Mesodermal cell (in vitro differentiated cells): Measurements from ENCODE around the gene IQCK.

ENCODE experiments used
- H3K27ac ChIP-seq: 2 replicates; pipeline ENCODE4 v1.7.0; 2013; ENCODE audit warnings: mild to moderate bottlenecking, low read depth, low read length, moderate library complexity; ENCODE audit not compliant: severe bottlenecking
- H3K36me3 ChIP-seq: 2 replicates; pipeline ENCODE4 v1.7.1; 2013; ENCODE audit warnings: mild to moderate bottlenecking, low read length, moderate library complexity; ENCODE audit not compliant: control insufficient read depth, insufficient read depth
- H3K4me1 ChIP-seq: one replicate; pipeline ENCODE4 v1.7.1; 2013; ENCODE audit warnings: mild to moderate bottlenecking, low read length; ENCODE audit not compliant: insufficient read depth, control insufficient read depth, poor library complexity, severe bottlenecking
- H3K4me3 ChIP-seq: 2 replicates; pipeline ENCODE4 v1.7.0; 2013; ENCODE audit warnings: low read length, control low read depth, mild to moderate bottlenecking; ENCODE audit not compliant: insufficient read depth, poor library complexity, severe bottlenecking; ENCODE audit errors: extremely low read depth
- H3K9me3 ChIP-seq: 2 replicates; pipeline ENCODE4 v1.7.1; 2013; ENCODE audit warnings: mild to moderate bottlenecking, low read length, moderate library complexity; ENCODE audit not compliant: control insufficient read depth
- WGBS, 2 experiments: methylation state at CpG; one replicate each; pipeline ENCODE4 v1.1.5; 2013; ENCODE audit warnings: missing lambda C conversion rate in 2 of 2; ENCODE audit not compliant: insufficient coverage in 2 of 2; 5-methylcytosine and 5-hydroxymethylcytosine counted together

The IQCK gene

DNA sequence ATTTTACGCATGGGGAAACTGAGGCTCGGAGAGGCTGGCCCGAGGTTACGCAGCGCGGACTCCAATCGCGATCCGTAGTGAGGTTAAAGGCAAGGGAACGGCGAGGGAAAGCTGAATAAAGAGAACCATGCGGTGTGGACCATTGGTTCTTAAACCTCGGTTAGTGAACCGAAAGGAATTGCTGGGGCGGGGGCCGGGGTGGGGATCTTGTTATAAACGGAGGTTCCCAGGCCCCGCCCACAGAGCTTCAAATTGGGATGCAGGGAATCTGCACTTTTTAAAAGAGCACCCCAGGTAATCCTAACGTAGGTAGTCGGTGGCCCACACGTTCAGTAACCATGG is 524 bp downstream of the IQCK start:
- 0 to 1% methylated on average over 18 to 21 of the region's 21 CpGs for WGBS, 2 experiments
- H3K36me3 ChIP-seq: peaks cover 20% of the 10 kb centered on the region
- no peaks in the 10 kb centered on the region for H3K4me1 ChIP-seq
- H3K4me3 ChIP-seq: peak overlapping the region; percentile 88
- peak overlapping the region; percentile 57 for H3K27ac ChIP-seq
- H3K9me3 ChIP-seq: no peaks in the 10 kb centered on the region

DNA sequence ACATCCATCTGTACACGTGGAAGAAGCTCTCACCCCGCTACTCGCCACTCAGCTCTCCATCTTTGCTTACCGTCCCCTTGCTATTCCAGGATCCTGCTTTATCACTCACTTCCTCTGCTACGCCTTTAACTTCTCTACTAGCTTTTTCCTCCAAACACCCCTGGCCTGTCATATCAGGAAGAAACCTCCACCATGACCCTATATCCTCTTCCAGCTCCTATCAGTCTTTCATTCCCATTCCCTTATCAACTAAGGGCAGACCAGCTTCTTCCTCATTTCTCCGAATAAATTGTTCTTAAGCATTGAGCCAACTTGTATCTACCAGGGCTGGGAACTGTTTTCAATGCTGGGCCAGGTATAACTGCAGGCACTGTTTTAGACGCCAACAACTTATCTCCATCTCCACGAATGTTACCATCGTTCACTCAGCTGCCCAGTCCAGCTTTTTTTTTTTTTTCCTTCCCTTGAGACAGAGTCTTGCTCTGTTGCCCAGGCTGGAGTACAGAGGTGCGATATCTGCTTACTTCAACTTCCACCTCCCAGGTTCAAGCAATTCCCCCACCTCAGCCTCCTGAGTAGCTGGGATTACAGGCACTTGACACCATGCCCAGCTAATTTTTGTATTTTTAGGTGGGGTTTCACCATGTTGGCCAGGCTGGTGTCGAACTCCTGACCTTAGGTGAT is 4.3 kb downstream of the IQCK start:
- Histone ChIP-seq H3K9me3 (no peaks in the 10 kb centered on the region), H3K4me1 (no peaks in the 10 kb centered on the region), H3K36me3 (no peaks in the 10 kb centered on the region), H3K27ac (no peak overlapping the region), H3K4me3 (no peak overlapping the region)
- WGBS, 2 experiments: 87 to 89% methylated on average over 8 to 10 of the region's 11 CpGs

DNA sequence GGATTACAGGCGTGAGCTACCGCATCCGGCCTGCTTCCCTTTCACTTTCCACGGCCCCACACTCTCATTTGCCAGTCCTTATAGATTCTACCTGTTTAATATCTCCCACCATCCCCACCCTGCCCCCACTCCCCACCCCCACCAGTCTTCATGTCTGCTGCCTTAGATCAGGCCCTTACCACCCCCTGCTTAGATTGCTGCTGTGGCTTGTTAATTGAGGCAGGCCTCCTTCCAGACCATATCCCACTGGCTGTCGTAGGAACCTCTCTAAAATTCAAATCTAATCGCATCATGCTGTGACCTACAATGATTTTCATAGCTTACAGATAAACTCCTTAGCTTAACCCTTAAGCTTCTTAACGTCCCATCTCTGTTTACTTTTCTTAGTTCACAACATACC is 4.9 kb downstream of the IQCK start:
- H3K4me1 ChIP-seq: no peaks in the 10 kb centered on the region
- H3K27ac ChIP-seq: no peak overlapping the region
- 74 to 77% methylated on average over 7 of the region's 7 CpGs for WGBS, 2 experiments
- no peaks in the 10 kb centered on the region for H3K36me3 ChIP-seq
- H3K9me3 ChIP-seq: no peaks in the 10 kb centered on the region
- no peak overlapping the region for H3K4me3 ChIP-seq

DNA sequence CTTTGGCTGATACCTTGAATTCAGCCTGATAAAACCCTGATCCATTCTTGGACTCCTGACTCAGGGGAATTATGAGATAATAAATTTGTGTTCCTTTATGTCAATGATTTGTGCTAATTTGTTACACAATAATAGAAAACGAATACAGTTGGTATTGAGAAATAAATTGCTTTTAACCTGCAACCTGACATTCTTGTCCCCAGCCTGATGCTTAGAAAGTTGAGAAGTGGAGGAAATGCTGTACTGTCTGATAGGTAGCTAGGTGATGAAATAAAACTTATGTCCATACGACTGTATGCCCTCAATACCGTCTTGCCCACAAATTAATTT is 10.5 kb downstream of the IQCK start:
- H3K27ac ChIP-seq: no peak overlapping the region
- peaks cover 2% of the 10 kb centered on the region for H3K36me3 ChIP-seq
- 85% methylated on average over 2 of the region's 3 CpGs; no CpG with 5 or more reads in 1 of the 2 experiments for WGBS, 2 experiments
- H3K4me3 ChIP-seq: no peak overlapping the region
- no peaks in the 10 kb centered on the region for H3K4me1 ChIP-seq
- no peaks in the 10 kb centered on the region for H3K9me3 ChIP-seq

DNA sequence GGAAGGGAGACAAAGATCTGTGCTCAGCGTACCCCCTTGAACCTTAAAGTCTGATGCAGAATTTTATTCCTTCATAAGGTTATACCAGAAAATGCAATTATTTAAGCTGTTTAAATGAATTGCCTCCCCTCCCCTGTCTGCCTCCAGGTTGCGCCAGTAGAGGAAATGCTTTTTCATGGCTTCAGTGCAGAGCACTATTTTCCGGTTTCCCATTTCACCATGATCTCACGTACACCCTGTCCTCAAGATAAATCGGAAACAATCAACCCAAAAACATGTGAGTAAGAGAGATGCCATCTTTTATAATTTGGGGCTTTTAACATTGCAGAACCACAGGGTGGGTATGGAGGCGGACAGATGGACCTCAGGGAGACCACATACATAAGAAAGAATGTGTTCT is 15.5 kb downstream of the IQCK start:
- Histone ChIP-seq H3K4me1 (no peaks in the 10 kb centered on the region), H3K36me3 (peaks cover 43% of the 10 kb centered on the region)

DNA sequence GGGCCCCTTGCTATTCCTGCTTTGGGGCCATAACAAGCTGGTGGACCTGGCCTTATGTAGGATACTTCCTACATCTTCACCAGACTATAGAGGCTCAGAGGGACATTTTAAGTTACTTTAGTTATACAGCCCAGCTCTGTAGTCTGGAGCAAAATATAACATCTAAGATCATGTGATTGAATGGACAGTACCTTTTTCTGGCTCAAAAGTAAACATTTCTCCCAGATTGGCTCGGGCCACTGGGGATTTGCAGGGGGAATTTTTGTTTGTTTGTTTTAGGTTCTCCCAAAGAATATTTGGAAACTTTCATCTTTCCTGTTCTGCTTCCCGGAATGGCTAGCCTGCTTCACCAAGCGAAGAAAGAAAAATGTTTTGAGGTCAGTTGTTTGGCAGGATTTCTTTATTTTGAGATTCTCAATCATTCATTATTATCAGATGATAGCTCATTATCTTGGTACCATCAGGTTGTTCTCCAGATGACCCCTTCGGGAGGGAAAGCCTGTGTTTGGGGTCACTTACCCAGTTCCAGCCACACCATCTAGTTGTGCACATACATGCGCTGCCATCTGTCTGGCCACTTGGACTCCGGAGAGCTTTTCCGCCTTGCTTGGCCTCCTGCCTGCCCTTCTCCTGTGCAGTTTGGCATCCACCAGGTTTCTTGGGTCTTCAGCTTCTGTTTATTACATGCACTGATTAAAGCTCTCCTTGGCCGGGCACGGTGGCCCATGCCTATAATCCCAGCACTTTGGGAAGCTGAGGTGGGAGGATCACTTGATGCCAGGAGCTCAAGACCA is 17.2 kb downstream of the IQCK start:
- peaks cover 43% of the 10 kb centered on the region for H3K36me3 ChIP-seq
- 93 to 100% methylated on average over 7 of the region's 9 CpGs for WGBS, 2 experiments
- no peak overlapping the region for H3K4me3 ChIP-seq

More for the DNA sequence above, 15.5 kb downstream of the IQCK start:
- no peak overlapping the region for H3K4me3 ChIP-seq
- H3K27ac ChIP-seq: no peak overlapping the region
- WGBS, 2 experiments: 79% methylated on average over 4 of the region's 6 CpGs; no CpG with 5 or more reads in 1 of the 2 experiments
- H3K9me3 ChIP-seq: no peaks in the 10 kb centered on the region

DNA sequence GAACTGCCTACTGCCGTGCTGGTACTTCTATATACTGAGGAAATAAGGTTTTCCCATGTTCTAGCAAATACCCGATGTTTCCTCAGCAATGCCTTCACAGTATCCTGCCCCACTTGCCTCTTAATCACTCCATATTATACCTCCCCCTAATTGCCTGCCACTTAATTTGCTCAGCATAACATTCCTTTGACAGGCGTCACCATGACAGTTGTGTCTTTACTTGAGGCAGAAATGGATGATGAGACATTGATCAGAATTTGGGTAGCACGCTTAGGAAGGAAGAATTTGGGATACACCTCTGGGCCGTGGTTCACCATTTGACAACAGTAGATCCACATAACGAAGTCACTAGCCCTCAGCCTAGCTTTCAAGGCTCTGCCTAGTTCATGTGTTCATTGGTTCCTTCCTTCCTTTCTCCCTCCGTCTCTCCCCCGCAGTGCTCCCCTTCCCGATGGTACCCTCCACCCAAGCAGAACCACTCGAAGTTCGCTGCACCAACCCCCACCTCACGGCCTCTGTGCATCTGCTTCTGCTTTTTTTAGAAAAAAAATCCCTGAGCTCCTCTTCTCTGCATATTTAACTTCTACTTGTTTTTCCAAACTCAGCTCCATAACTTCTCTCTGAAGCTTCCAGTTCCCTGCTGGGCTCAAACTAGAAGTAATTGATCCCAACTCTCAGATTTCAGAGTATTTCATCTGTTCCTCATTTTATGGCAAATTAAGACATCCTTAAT is 19.4 kb downstream of the IQCK start:
- H3K27ac ChIP-seq: no peak overlapping the region
- H3K36me3 ChIP-seq: peaks cover 43% of the 10 kb centered on the region
- H3K4me3 ChIP-seq: no peak overlapping the region
- H3K9me3 ChIP-seq: no peaks in the 10 kb centered on the region
- WGBS, 2 experiments: 83 to 92% methylated on average over 10 of the region's 12 CpGs
- H3K4me1 ChIP-seq: no peaks in the 10 kb centered on the region

More for the DNA sequence above, 17.2 kb downstream of the IQCK start:
- H3K9me3 ChIP-seq: no peaks in the 10 kb centered on the region
- H3K4me1 ChIP-seq: no peaks in the 10 kb centered on the region
- no peak overlapping the region for H3K27ac ChIP-seq

DNA sequence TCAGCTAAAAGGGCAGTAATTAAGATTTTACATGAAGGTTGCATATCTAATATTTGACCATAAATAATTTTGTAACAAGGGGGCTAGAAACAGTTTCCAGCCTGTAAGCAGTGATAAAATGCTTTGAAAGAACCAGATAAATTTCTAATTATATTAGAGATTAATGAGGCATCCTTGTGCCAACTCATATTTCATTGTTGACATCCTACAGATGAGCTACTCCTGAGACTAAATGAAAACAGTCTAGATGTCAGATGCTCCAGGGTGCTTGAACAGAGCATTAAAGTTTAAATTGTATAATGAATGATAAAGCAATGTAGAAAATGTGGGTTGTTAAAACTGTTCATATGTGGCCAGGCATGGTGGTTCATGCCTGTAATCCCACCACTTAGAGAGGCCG is 23.3 kb downstream of the IQCK start:
- Histone ChIP-seq H3K36me3 (peaks cover 17% of the 10 kb centered on the region), H3K9me3 (no peaks in the 10 kb centered on the region), H3K4me3 (no peak overlapping the region), H3K4me1 (no peaks in the 10 kb centered on the region), H3K27ac (no peak overlapping the region)
- WGBS, 2 experiments: 100% methylated on average over 1 of the region's 1 CpG

DNA sequence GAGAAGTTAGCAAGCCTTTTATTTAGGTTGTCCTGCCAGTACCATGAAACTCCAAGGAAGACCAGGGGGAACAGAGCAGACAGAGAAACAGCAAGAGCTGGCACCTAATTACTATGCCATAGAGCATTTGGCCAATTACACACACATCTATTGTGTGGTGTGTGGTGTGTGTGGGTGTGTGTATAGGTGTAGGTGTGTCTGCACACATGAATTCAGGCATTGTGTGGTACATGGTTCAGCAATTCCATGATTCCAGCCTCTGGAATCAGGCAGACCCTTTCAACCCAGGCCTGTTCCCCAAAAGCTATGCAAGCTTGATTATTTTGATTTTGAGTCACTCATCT is 25.7 kb downstream of the IQCK start:
- H3K9me3 ChIP-seq: no peaks in the 10 kb centered on the region
- no peaks in the 10 kb centered on the region for H3K36me3 ChIP-seq
- no peaks in the 10 kb centered on the region for H3K4me1 ChIP-seq
- no peak overlapping the region for H3K27ac ChIP-seq
- H3K4me3 ChIP-seq: no peak overlapping the region

DNA sequence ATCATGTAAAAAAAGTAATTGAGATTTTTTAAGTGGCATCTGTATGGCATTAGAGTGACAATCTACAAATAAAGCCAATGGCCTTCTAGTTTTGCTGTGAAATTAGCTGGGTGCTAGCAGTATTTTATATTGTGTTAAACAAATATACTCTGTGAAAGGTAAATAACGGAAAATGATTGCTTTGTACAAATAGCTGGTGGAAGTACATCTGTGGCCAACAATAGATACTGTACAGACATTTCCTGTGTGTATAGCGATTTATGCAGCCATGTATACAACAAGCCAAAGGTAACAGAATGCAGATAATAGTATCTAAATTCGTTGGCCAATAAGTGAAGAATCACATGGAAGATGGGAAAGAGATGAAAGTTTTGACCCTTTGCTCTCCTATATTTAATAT is 26.6 kb downstream of the IQCK start:
- WGBS, 2 experiments: 93 to 100% methylated on average over 1 to 2 of the region's 3 CpGs
- Histone ChIP-seq H3K27ac (no peak overlapping the region), H3K36me3 (no peaks in the 10 kb centered on the region), H3K4me3 (no peak overlapping the region), H3K9me3 (no peaks in the 10 kb centered on the region), H3K4me1 (no peaks in the 10 kb centered on the region)
